Measurements from ENCODE around the gene ADGRG2. TPM values are rescaled to one million over a fixed set of nuclear protein-coding genes. Genes with fewer than 3 reads are reported as not detected.

The ADGRG2 gene
- total and polyA plus RNA-seq, 5 donors from 2014 or later, result not detected

- no peak for ATAC-seq (ENCODE audit: low read depth in 2 of 2)
Measured at GRCh38 chrX:19130628-19131027, 8.4 kb upstream of the ADGRG2 start.

GRCh38 chrX:19129694-19130093 is 7.4 kb upstream of the ADGRG2 start:
- DNase-seq, result no peak
- H3K27me3 ChIP-seq (ENCODE audit: control insufficient read depth, insufficient read depth, low read length), result no peaks in the 10 kb centered on the region
- no peak for ATAC-seq (ENCODE audit: low read depth in 2 of 2)
- no peaks in the 10 kb centered on the region for H3K36me3 Mint-ChIP-seq
- H3K9me3 ChIP-seq (ENCODE audit: control insufficient read depth in 2 of 2, low read length in 2 of 2), result no peaks in the 10 kb centered on the region
- peaks cover 0 to 2% (median 0%) of the 10 kb centered on the region in 7 donors for H3K9me3 Mint-ChIP-seq
- no peaks in the 10 kb centered on the region for H3K27me3 Mint-ChIP-seq
- H3K27ac ChIP-seq (ENCODE audit: insufficient read depth, low read length, poor library complexity, severe bottlenecking), result no peak overlapping the region
- no peak overlapping the region for H3K27ac Mint-ChIP-seq
- H3K4me3 Mint-ChIP-seq, result no peak overlapping the region
- H3K36me3 ChIP-seq (ENCODE audit: control insufficient read depth, insufficient read depth, low read length), result no peaks in the 10 kb centered on the region
- H3K4me1 ChIP-seq (ENCODE audit: control insufficient read depth, insufficient read depth, low read length, poor library complexity, severe bottlenecking), result no peaks in the 10 kb centered on the region
- H3K4me3 ChIP-seq (ENCODE audit: low read depth, low read length), result no peak overlapping the region
- H3K4me1 Mint-ChIP-seq, result no peaks in the 10 kb centered on the region

More at GRCh38 chrX:19130628-19131027, 8.4 kb upstream of the ADGRG2 start:
- Histone ChIP-seq H3K4me1 (ENCODE audit: control insufficient read depth, insufficient read depth, low read length, poor library complexity, severe bottlenecking) (no peaks in the 10 kb centered on the region), H3K27me3 (ENCODE audit: control insufficient read depth, insufficient read depth, low read length) (no peaks in the 10 kb centered on the region), H3K36me3 (ENCODE audit: control insufficient read depth, insufficient read depth, low read length) (no peaks in the 10 kb centered on the region), H3K4me3 (ENCODE audit: low read depth, low read length) (no peak overlapping the region), H3K9me3 (ENCODE audit: control insufficient read depth in 2 of 2, low read length in 2 of 2) (no peaks in the 10 kb centered on the region), H3K27ac (ENCODE audit: insufficient read depth, low read length, poor library complexity, severe bottlenecking) (no peak overlapping the region)
- Mint-ChIP-seq H3K27me3 (no peaks in the 10 kb centered on the region), H3K4me3 (no peak overlapping the region), H3K9me3 (peaks cover 0 to 2% (median 0%) of the 10 kb centered on the region in 7 donors), H3K36me3 (no peaks in the 10 kb centered on the region), H3K27ac (no peak overlapping the region), H3K4me1 (no peaks in the 10 kb centered on the region)
- DNase-seq, result no peak

GRCh38 chrX:19127649-19128168 is 5.4 kb upstream of the ADGRG2 start:
- DNase-seq, result no peak
- Mint-ChIP-seq H3K36me3 (no peaks in the 10 kb centered on the region), H3K27ac (no peak overlapping the region), H3K4me1 (no peaks in the 10 kb centered on the region), H3K9me3 (peaks cover 0 to 2% (median 0%) of the 10 kb centered on the region in 7 donors), H3K4me3 (no peak overlapping the region), H3K27me3 (peaks cover 12% of the 10 kb centered on the region)
- Histone ChIP-seq H3K27me3 (ENCODE audit: control insufficient read depth, insufficient read depth, low read length) (peaks cover 5% of the 10 kb centered on the region), H3K36me3 (ENCODE audit: control insufficient read depth, insufficient read depth, low read length) (no peaks in the 10 kb centered on the region), H3K4me3 (ENCODE audit: low read depth, low read length) (no peak overlapping the region), H3K4me1 (ENCODE audit: control insufficient read depth, insufficient read depth, low read length, poor library complexity, severe bottlenecking) (no peaks in the 10 kb centered on the region), H3K9me3 (ENCODE audit: control insufficient read depth in 2 of 2, low read length in 2 of 2) (no peaks in the 10 kb centered on the region), H3K27ac (ENCODE audit: insufficient read depth, low read length, poor library complexity, severe bottlenecking) (no peak overlapping the region)
- ATAC-seq (ENCODE audit: low read depth in 2 of 2), result no peak

GRCh38 chrX:19122641-19123009 is 357 bp upstream of the ADGRG2 start:
- Histone ChIP-seq H3K9me3 (ENCODE audit: control insufficient read depth in 2 of 2, low read length in 2 of 2) (no peaks in the 10 kb centered on the region), H3K27ac (ENCODE audit: insufficient read depth, low read length, poor library complexity, severe bottlenecking) (no peak overlapping the region), H3K4me1 (ENCODE audit: control insufficient read depth, insufficient read depth, low read length, poor library complexity, severe bottlenecking) (no peaks in the 10 kb centered on the region), H3K36me3 (ENCODE audit: control insufficient read depth, insufficient read depth, low read length) (no peaks in the 10 kb centered on the region), H3K27me3 (ENCODE audit: control insufficient read depth, insufficient read depth, low read length) (peaks cover 5% of the 10 kb centered on the region), H3K4me3 (ENCODE audit: low read depth, low read length) (no peak overlapping the region)
- ATAC-seq (ENCODE audit: low read depth in 2 of 2) (no peak), DNase-seq (no peak)
- H3K4me3 Mint-ChIP-seq, result no peak overlapping the region
- peaks cover 24% of the 10 kb centered on the region for H3K27me3 Mint-ChIP-seq
- H3K4me1 Mint-ChIP-seq, result peaks cover 0 to 6% (median 0%) of the 10 kb centered on the region in 4 donors
- H3K36me3 Mint-ChIP-seq, result no peaks in the 10 kb centered on the region
- H3K9me3 Mint-ChIP-seq, result no peaks in the 10 kb centered on the region
- H3K27ac Mint-ChIP-seq, result no peak overlapping the region

GRCh38 chrX:19121466-19121865 is 802 bp downstream of the ADGRG2 start:
- Mint-ChIP-seq H3K27me3 (peaks cover 27% of the 10 kb centered on the region), H3K4me1 (peaks cover 0 to 6% (median 0%) of the 10 kb centered on the region in 4 donors), H3K36me3 (no peaks in the 10 kb centered on the region), H3K9me3 (no peaks in the 10 kb centered on the region), H3K27ac (no peak overlapping the region), H3K4me3 (no peak overlapping the region)
- Histone ChIP-seq H3K4me3 (ENCODE audit: low read depth, low read length) (no peak overlapping the region), H3K9me3 (ENCODE audit: control insufficient read depth in 2 of 2, low read length in 2 of 2) (no peaks in the 10 kb centered on the region), H3K27me3 (ENCODE audit: control insufficient read depth, insufficient read depth, low read length) (peaks cover 5% of the 10 kb centered on the region), H3K4me1 (ENCODE audit: control insufficient read depth, insufficient read depth, low read length, poor library complexity, severe bottlenecking) (no peaks in the 10 kb centered on the region), H3K36me3 (ENCODE audit: control insufficient read depth, insufficient read depth, low read length) (no peaks in the 10 kb centered on the region), H3K27ac (ENCODE audit: insufficient read depth, low read length, poor library complexity, severe bottlenecking) (no peak overlapping the region)
- no peak for DNase-seq
- no peak for ATAC-seq (ENCODE audit: low read depth in 2 of 2)

- Histone ChIP-seq H3K9me3 (ENCODE audit: control insufficient read depth in 2 of 2, low read length in 2 of 2) (no peaks in the 10 kb centered on the region), H3K4me3 (ENCODE audit: low read depth, low read length) (no peak overlapping the region), H3K4me1 (ENCODE audit: control insufficient read depth, insufficient read depth, low read length, poor library complexity, severe bottlenecking) (no peaks in the 10 kb centered on the region), H3K27me3 (ENCODE audit: control insufficient read depth, insufficient read depth, low read length) (no peaks in the 10 kb centered on the region), H3K27ac (ENCODE audit: insufficient read depth, low read length, poor library complexity, severe bottlenecking) (no peak overlapping the region), H3K36me3 (ENCODE audit: control insufficient read depth, insufficient read depth, low read length) (no peaks in the 10 kb centered on the region)
- ATAC-seq (ENCODE audit: low read depth in 2 of 2), result no peak
- Mint-ChIP-seq H3K4me1 (no peaks in the 10 kb centered on the region), H3K4me3 (no peak overlapping the region), H3K27me3 (peaks cover 9% of the 10 kb centered on the region), H3K27ac (no peak overlapping the region), H3K9me3 (peaks cover 0 to 5% (median 3%) of the 10 kb centered on the region in 7 donors), H3K36me3 (no peaks in the 10 kb centered on the region)
- DNase-seq, result no peak
Measured at GRCh38 chrX:19110642-19111041, 11.6 kb downstream of the ADGRG2 start.

- peaks cover 5% of the 10 kb centered on the region for H3K27me3 Mint-ChIP-seq
- ATAC-seq (ENCODE audit: low read depth in 2 of 2) (no peak), DNase-seq (no peak)
- H3K27ac ChIP-seq (ENCODE audit: insufficient read depth, low read length, poor library complexity, severe bottlenecking), result no peak overlapping the region
- no peaks in the 10 kb centered on the region for H3K36me3 ChIP-seq (ENCODE audit: control insufficient read depth, insufficient read depth, low read length)
- H3K36me3 Mint-ChIP-seq, result no peaks in the 10 kb centered on the region
- no peak overlapping the region for H3K4me3 ChIP-seq (ENCODE audit: low read depth, low read length)
- no peaks in the 10 kb centered on the region for H3K4me1 ChIP-seq (ENCODE audit: control insufficient read depth, insufficient read depth, low read length, poor library complexity, severe bottlenecking)
- no peaks in the 10 kb centered on the region for H3K9me3 ChIP-seq (ENCODE audit: control insufficient read depth in 2 of 2, low read length in 2 of 2)
- H3K9me3 Mint-ChIP-seq, result peaks cover 0 to 5% (median 3%) of the 10 kb centered on the region in 7 donors
- H3K4me1 Mint-ChIP-seq, result no peaks in the 10 kb centered on the region
- no peak overlapping the region for H3K27ac Mint-ChIP-seq
- H3K4me3 Mint-ChIP-seq, result no peak overlapping the region
- no peaks in the 10 kb centered on the region for H3K27me3 ChIP-seq (ENCODE audit: control insufficient read depth, insufficient read depth, low read length)
Measured at GRCh38 chrX:19107035-19107434, 15.2 kb downstream of the ADGRG2 start.

- no peaks in the 10 kb centered on the region for H3K27me3 Mint-ChIP-seq
- H3K36me3 Mint-ChIP-seq, result no peaks in the 10 kb centered on the region
- H3K4me1 ChIP-seq (ENCODE audit: control insufficient read depth, insufficient read depth, low read length, poor library complexity, severe bottlenecking), result no peaks in the 10 kb centered on the region
- H3K27ac ChIP-seq (ENCODE audit: insufficient read depth, low read length, poor library complexity, severe bottlenecking), result no peak overlapping the region
- no peaks in the 10 kb centered on the region for H3K9me3 ChIP-seq (ENCODE audit: control insufficient read depth in 2 of 2, low read length in 2 of 2)
- H3K4me1 Mint-ChIP-seq, result no peaks in the 10 kb centered on the region
- no peaks in the 10 kb centered on the region for H3K36me3 ChIP-seq (ENCODE audit: control insufficient read depth, insufficient read depth, low read length)
- H3K4me3 Mint-ChIP-seq, result no peak overlapping the region
- H3K4me3 ChIP-seq (ENCODE audit: low read depth, low read length), result no peak overlapping the region
- DNase-seq (no peak), ATAC-seq (ENCODE audit: low read depth in 2 of 2) (no peak)
- no peaks in the 10 kb centered on the region for H3K27me3 ChIP-seq (ENCODE audit: control insufficient read depth, insufficient read depth, low read length)
- no peak overlapping the region for H3K27ac Mint-ChIP-seq
- peaks cover 0 to 3% (median 0%) of the 10 kb centered on the region in 7 donors for H3K9me3 Mint-ChIP-seq
Measured at GRCh38 chrX:19100586-19100985, 21.7 kb downstream of the ADGRG2 start.
